H9 (cell line): ENCODE data around the gene DMD. TPM values are rescaled to one million over a fixed set of nuclear protein-coding genes. Genes with fewer than 3 reads are reported as not detected.

Source experiments
- DNase-seq: peaks from one replicate; pipeline ENCODE4 v3.0.0-alpha.2; 2017
- H2AFZ ChIP-seq: one replicate; pipeline ENCODE4 v1.6.1; 2013; ENCODE audit warnings: mild to moderate bottlenecking, low read length, control low read depth, moderate library complexity
- H2AK5ac ChIP-seq: 2 replicates; pipeline ENCODE4 v1.6.1; 2013; ENCODE audit warnings: low read length, control low read depth, mixed read lengths; ENCODE audit not compliant: insufficient read length
- H2BK120ac ChIP-seq: one replicate; pipeline ENCODE4 v1.6.1; 2013; ENCODE audit warnings: low read depth, mild to moderate bottlenecking, low read length, control low read depth, inconsistent platforms; ENCODE audit not compliant: poor library complexity, severe bottlenecking
- H2BK12ac ChIP-seq: 2 replicates; pipeline ENCODE4 v1.6.1; 2013; ENCODE audit warnings: low read length, control low read depth, mixed read lengths, low read depth; ENCODE audit not compliant: insufficient read length
- H2BK15ac ChIP-seq: 2 replicates; pipeline ENCODE4 v1.6.1; 2013; ENCODE audit warnings: low read depth, low read length, control low read depth
- H2BK20ac ChIP-seq: one replicate; pipeline ENCODE4 v1.6.1; 2013; ENCODE audit warnings: low read depth, mild to moderate bottlenecking, low read length, control low read depth, inconsistent platforms; ENCODE audit not compliant: poor library complexity, severe bottlenecking
- H2BK5ac ChIP-seq: 2 replicates; pipeline ENCODE4 v1.6.1; 2013; ENCODE audit warnings: low read length, control low read depth, mixed read lengths; ENCODE audit not compliant: insufficient read length
- H3K14ac ChIP-seq: 2 replicates; pipeline ENCODE4 v1.6.1; 2013; ENCODE audit warnings: low read length, control low read depth; ENCODE audit not compliant: insufficient read depth
- H3K18ac ChIP-seq: 2 replicates; pipeline ENCODE4 v1.6.1; 2013; ENCODE audit warnings: low read depth, mild to moderate bottlenecking, mixed read lengths, low read length, control low read depth; ENCODE audit not compliant: insufficient read length
- H3K23ac ChIP-seq: 2 replicates; pipeline ENCODE4 v1.6.1; 2013; ENCODE audit warnings: low read length, control low read depth, mixed read lengths, low read depth; ENCODE audit not compliant: insufficient read length
- H3K23me2 ChIP-seq: 2 replicates; pipeline ENCODE4 v1.6.1; 2013; ENCODE audit warnings: low read depth, mild to moderate bottlenecking, mixed read lengths, low read length, control low read depth; ENCODE audit not compliant: insufficient read length, poor library complexity, severe bottlenecking
- H3K27ac ChIP-seq: 2 replicates; pipeline ENCODE4 v1.5.1; 2013; ENCODE audit warnings: low read length, control low read depth, mixed read lengths, low read depth; ENCODE audit not compliant: insufficient read length
- H3K27me3 ChIP-seq: 2 replicates; pipeline ENCODE4 v1.6.1; 2013; ENCODE audit warnings: low read length, control low read depth, inconsistent platforms; ENCODE audit not compliant: insufficient read depth
- H3K4ac ChIP-seq: 2 replicates; pipeline ENCODE4 v1.6.1; 2013; ENCODE audit warnings: low read depth, mild to moderate bottlenecking, control low read depth, inconsistent platforms, low read length, moderate library complexity
- H3K4me1 ChIP-seq: 2 replicates; pipeline ENCODE4 v1.6.1; 2013; ENCODE audit warnings: low read length, control low read depth, inconsistent platforms; ENCODE audit not compliant: insufficient read depth
- H3K4me2 ChIP-seq: 2 replicates; pipeline ENCODE4 v1.6.1; 2013; ENCODE audit warnings: low read length, control low read depth, mixed read lengths; ENCODE audit not compliant: insufficient read length, insufficient read depth
- H3K56ac ChIP-seq: 2 replicates; pipeline ENCODE4 v1.6.1; 2013; ENCODE audit warnings: low read depth, mild to moderate bottlenecking, mixed read lengths, low read length, control low read depth; ENCODE audit not compliant: insufficient read length
- H3K79me1 ChIP-seq: 2 replicates; pipeline ENCODE4 v1.6.1; 2013; ENCODE audit warnings: low read depth, mild to moderate bottlenecking, moderate library complexity, low read length, control low read depth, inconsistent platforms; ENCODE audit not compliant: insufficient read depth, poor library complexity, severe bottlenecking
- H3K79me2 ChIP-seq: 2 replicates; pipeline ENCODE4 v1.6.1; 2013; ENCODE audit warnings: low read length, control low read depth, inconsistent platforms; ENCODE audit not compliant: insufficient read depth
- H3K9ac ChIP-seq: 2 replicates; pipeline ENCODE4 v1.6.1; 2013; ENCODE audit warnings: low read length, control low read depth, mixed read lengths; ENCODE audit not compliant: insufficient read length; ENCODE audit errors: extremely low read depth
- H3K9me3 ChIP-seq: one replicate; pipeline ENCODE4 v1.6.1; 2013; ENCODE audit warnings: low read depth, low read length, inconsistent platforms; ENCODE audit not compliant: control insufficient read depth
- H3T11ph ChIP-seq: one replicate; pipeline ENCODE4 v1.6.1; 2013; ENCODE audit warnings: mild to moderate bottlenecking, low read length, control low read depth, inconsistent platforms
- H4K20me1 ChIP-seq: one replicate; pipeline ENCODE4 v1.6.1; 2013; ENCODE audit not compliant: control insufficient read depth, insufficient read length, insufficient read depth
- H4K5ac ChIP-seq: 2 replicates; pipeline ENCODE4 v1.6.1; 2013; ENCODE audit warnings: low read depth, mild to moderate bottlenecking, mixed read lengths, low read length, control low read depth; ENCODE audit not compliant: insufficient read length
- H4K8ac ChIP-seq: replicated peaks from 2 replicates; pipeline ENCODE4 v1.6.1; 2013; ENCODE audit warnings: low read length, control low read depth, mixed read lengths, low read depth; ENCODE audit not compliant: insufficient read length
- H4K91ac ChIP-seq: 2 replicates; pipeline ENCODE4 v1.6.1; 2013; ENCODE audit warnings: low read depth, mild to moderate bottlenecking, moderate library complexity, mixed read lengths, low read length, control low read depth; ENCODE audit not compliant: insufficient read length
- H3K27ac Mint-ChIP-seq, 3 experiments: 2 replicates in 2 of 3; 3 replicates in 1 of 3; pipeline ENCODE4 v1.8.0; 2020 to 2021; ENCODE audit warnings: mixed read lengths in 3 of 3, mild to moderate bottlenecking in 1 of 3, moderate library complexity in 1 of 3
- H3K27me3 Mint-ChIP-seq: 2 replicates; pipeline ENCODE4 v1.8.0; 2021; ENCODE audit warnings: low read depth, mild to moderate bottlenecking, moderate library complexity, mixed read lengths
- H3K36me3 Mint-ChIP-seq, 3 experiments: 2 replicates in 2 of 3; 3 replicates in 1 of 3; pipeline ENCODE4 v1.8.0; 2020 to 2021; ENCODE audit warnings: low read depth in 3 of 3, mixed read lengths in 3 of 3; ENCODE audit not compliant: insufficient read depth in 1 of 3
- H3K4me1 Mint-ChIP-seq, 2 experiments: 2 replicates each; pipeline ENCODE4 v1.8.0; 2020; ENCODE audit warnings: mixed read lengths in 2 of 2
- H3K4me3 Mint-ChIP-seq, 2 experiments: 2 replicates in 1 of 2; 3 replicates in 1 of 2; pipeline ENCODE4 v1.8.0; 2020 to 2021; ENCODE audit warnings: mild to moderate bottlenecking in 2 of 2, mixed read lengths in 2 of 2, moderate library complexity in 1 of 2
- H3K9me3 Mint-ChIP-seq, 2 experiments: 2 replicates in 1 of 2; 3 replicates in 1 of 2; pipeline ENCODE4 v1.8.0; 2020; ENCODE audit warnings: mild to moderate bottlenecking in 2 of 2, mixed read lengths in 2 of 2, moderate library complexity in 1 of 2
- CTCF ChIP-seq: fragments of 200-600 bp; sonication (generic); conservative IDR thresholded peaks from 3 replicates; pipeline ENCODE4 v1.8.0; 2021; ENCODE audit warnings: antibody characterized with exemption, mild to moderate bottlenecking
- WGBS: extraction: QIAGEN DNeasy Blood & Tissue Kit; methylation state at CpG from one replicate; pipeline ENCODE4 v1.1.7; 2013; ENCODE audit warnings: missing lambda C conversion rate, low lambda C conversion rate, mixed read lengths; ENCODE audit not compliant: insufficient read length; ENCODE audit errors: extremely low coverage; 5-methylcytosine and 5-hydroxymethylcytosine counted together
- total RNA-seq: library from RNA; stranded (reverse); gene quantifications from 2 replicates; pipeline ENCODE4 v1.2.1, GENCODE V29; 2021

Gene DMD
- total RNA-seq, 1 experiment from 2014 or later, result 3.8 TPM

- Histone ChIP-seq H2BK5ac (no peak overlapping the region), H3K9me3 (no peaks in the 10 kb centered on the region), H2AK5ac (no peak overlapping the region), H3K79me2 (no peaks in the 10 kb centered on the region), H3K27ac (no peak overlapping the region), H3K4ac (no peak overlapping the region), H2BK120ac (no peak overlapping the region), H4K5ac (no peak overlapping the region), H3K4me1 (no peaks in the 10 kb centered on the region), H3K4me2 (no peak overlapping the region), H2BK20ac (no peak overlapping the region), H4K8ac (no peak overlapping the region), H3K56ac (no peak overlapping the region), H3K27me3 (no peaks in the 10 kb centered on the region), H3K23me2 (no peaks in the 10 kb centered on the region), H3K23ac (no peak overlapping the region), H4K91ac (no peak overlapping the region), H3T11ph (no peak overlapping the region), H3K14ac (no peak overlapping the region), H2BK15ac (no peak overlapping the region), H3K79me1 (no peaks in the 10 kb centered on the region), H2AFZ (no peak overlapping the region), H4K20me1 (no peaks in the 10 kb centered on the region), H2BK12ac (no peak overlapping the region), H3K9ac (no peak overlapping the region), H3K18ac (no peak overlapping the region)
- Mint-ChIP-seq H3K27me3 (no peaks in the 10 kb centered on the region), H3K4me1 (no peaks in the 10 kb centered on the region), H3K36me3 (no peaks in the 10 kb centered on the region), H3K4me3 (no peak overlapping the region), H3K9me3 (peaks cover 37 to 49% of the 10 kb centered on the region in 2 experiments), H3K27ac (no peak overlapping the region)
- no CpG with 5 or more reads among the region's 2 CpGs for WGBS
- no peak for TF ChIP-seq CTCF
- no peak for DNase-seq
These were observed 762.4 kb downstream of the DMD start for GRCh38 chrX:32448945-32449344.
